HG03460 (cell line): ENCODE results near the gene FAM210A.

Experiments used
- ATAC-seq: cut with Tn5 transposase; IDR thresholded peaks from one replicate; pipeline ENCODE4 v1.9.1; 2021; ENCODE audit not compliant: unreplicated experiment

The FAM210A gene

GRCh38 chr18:13646633-13647032, 79.7 kb downstream of the FAM210A start:
- ATAC-seq, result no peak

- no peak for ATAC-seq
Measured at GRCh38 chr18:13645093-13645492, 81.3 kb downstream of the FAM210A start.

- ATAC-seq, result no peak
Measured at GRCh38 chr18:13643261-13643751, 83.1 kb downstream of the FAM210A start.

- ATAC-seq, result no peak
Measured at GRCh38 chr18:13642440-13642827, 83.9 kb downstream of the FAM210A start.

- no peak for ATAC-seq
Measured at GRCh38 chr18:13641551-13642439, 84.6 kb downstream of the FAM210A start.

GRCh38 chr18:13640266-13640860, 86.0 kb downstream of the FAM210A start:
- ATAC-seq, result no peak

- no peak for ATAC-seq
Measured at GRCh38 chr18:13638719-13639595, 87.4 kb downstream of the FAM210A start.

GRCh38 chr18:13635046-13635445, 91.3 kb downstream of the FAM210A start:
- ATAC-seq, result no peak

GRCh38 chr18:13633700-13634099, 92.7 kb downstream of the FAM210A start:
- no peak for ATAC-seq

GRCh38 chr18:13630716-13631268, 95.6 kb downstream of the FAM210A start:
- ATAC-seq, result no peak

GRCh38 chr18:13629841-13630715, 96.3 kb downstream of the FAM210A start:
- peak; percentile 89 for ATAC-seq

- no peak for ATAC-seq
Measured at GRCh38 chr18:13628211-13628610, 98.1 kb downstream of the FAM210A start.

GRCh38 chr18:13627639-13628038, 98.7 kb downstream of the FAM210A start:
- ATAC-seq, result no peak

GRCh38 chr18:13626544-13626908, 99.8 kb downstream of the FAM210A start:
- ATAC-seq, result no peak

GRCh38 chr18:13625843-13626543, 100.4 kb downstream of the FAM210A start:
- no peak for ATAC-seq

GRCh38 chr18:13625355-13625754, 101.0 kb downstream of the FAM210A start:
- ATAC-seq, result no peak

- no peak for ATAC-seq
Measured at GRCh38 chr18:13624563-13625237, 101.7 kb downstream of the FAM210A start.

GRCh38 chr18:13623871-13624270, 102.5 kb downstream of the FAM210A start:
- no peak for ATAC-seq

GRCh38 chr18:13623348-13623747, 103.0 kb downstream of the FAM210A start:
- no peak for ATAC-seq
